ENCODE measurements around the gene HTRA3.

- TF ChIP-seq POLR2AphosphoS5 (IDR thresholded peaks at IDR 0.05) (no peak), EP300 (IDR thresholded peaks at IDR 0.05) (no peak)
These were observed 10.8 kb downstream of the HTRA3 start for GRCh38 chr4:8280158-8280875.

Measured in esophagus muscularis mucosa (tissue), 3 donors.